HepG2 (cell line): Measurements from ENCODE around the gene JPH3. TPM values are rescaled to one million over a fixed set of nuclear protein-coding genes. Genes with fewer than 3 reads are reported as not detected.
A peak's percentile ranks its signal among the peaks of the same experiment; 100 is the strongest.

Source experiments
- CREB1 ChIP-seq, 2 experiments: fragments of 450-650 bp in 1 of 2; IDR thresholded peaks; 2 replicates each; pipeline ENCODE4 v1.6.1; 2016 to 2017; ENCODE audit warnings: control low read depth in 1 of 2, mild to moderate bottlenecking in 1 of 2, missing compliant biosample characterization in 1 of 2, missing genetic modification characterization in 1 of 2
- GMEB1 ChIP-seq: sonication (generic); formaldehyde crosslinking; IDR thresholded peaks from 2 replicates; pipeline ENCODE4 v1.5.1; 2020; ENCODE audit warnings: missing genetic modification reagents, mild to moderate bottlenecking, borderline replicate concordance
- HIVEP1 ChIP-seq: sonication (generic); formaldehyde crosslinking; IDR thresholded peaks from 2 replicates; pipeline ENCODE4 v1.4.0; 2020; ENCODE audit warnings: mild to moderate bottlenecking, missing genetic modification reagents
- JUN ChIP-seq: sonication (generic); formaldehyde crosslinking; IDR thresholded peaks from 2 replicates; pipeline ENCODE4 v1.4.0; 2020; ENCODE audit warnings: mild to moderate bottlenecking, missing genetic modification reagents
- KLF6 ChIP-seq: IDR thresholded peaks from 2 replicates; pipeline ENCODE4 v1.8.0; 2016; ENCODE audit warnings: missing biosample characterization, missing genetic modification reagents
- MED1 ChIP-seq: sonication (generic); formaldehyde crosslinking; IDR thresholded peaks from 2 replicates; pipeline ENCODE4 v1.4.0; 2020; ENCODE audit warnings: missing genetic modification reagents
- SKI ChIP-seq: fragments of 450-650 bp; IDR thresholded peaks from one replicate; pipeline ENCODE4 v1.6.1; 2018; ENCODE audit warnings: mild to moderate bottlenecking; ENCODE audit not compliant: partially characterized antibody
- TBX2 ChIP-seq: sonication (generic); formaldehyde crosslinking; IDR thresholded peaks from 2 replicates; pipeline ENCODE4 v1.5.0; 2020; ENCODE audit warnings: missing genetic modification reagents, mild to moderate bottlenecking, borderline replicate concordance
- U2AF1 ChIP-seq: fragments of 200-400 bp; formaldehyde crosslinking; optimal IDR thresholded peaks from 2 replicates; pipeline ENCODE3; 2017; ENCODE audit warnings: mild to moderate bottlenecking, low read depth, low read length
- ZFP82 ChIP-seq: sonication (generic); formaldehyde crosslinking; IDR thresholded peaks from 2 replicates; pipeline ENCODE4 v1.5.1; 2020; ENCODE audit warnings: mild to moderate bottlenecking, missing genetic modification reagents, borderline replicate concordance
- ZNF20 ChIP-seq: sonication (generic); formaldehyde crosslinking; IDR thresholded peaks from 2 replicates; pipeline ENCODE4 v1.4.0; 2020; ENCODE audit warnings: mild to moderate bottlenecking, moderate library complexity, missing genetic modification reagents
- ZNF326 ChIP-seq: sonication (generic); formaldehyde crosslinking; IDR thresholded peaks from 2 replicates; pipeline ENCODE4 v1.4.0; 2020; ENCODE audit warnings: missing genetic modification reagents, borderline replicate concordance
- ZUFSP ChIP-seq: sonication (generic); formaldehyde crosslinking; IDR thresholded peaks from 2 replicates; pipeline ENCODE4 v1.9.0; 2021; ENCODE audit warnings: missing genetic modification reagents, mild to moderate bottlenecking, borderline replicate concordance
- polyA plus RNA-seq, 8 experiments: library from polyadenylated mRNA; depleted of rRNA in 3 of 8; stranded (reverse) in 7 of 8; unstranded in 1 of 8; fragments of >200 nt; fragmentation: Illumina TruSeq in 4 of 8; extraction: Trizol in 4 of 8; gene quantifications; 2 replicates each; pipeline versions ENCODE4 v1.2.1 to v1.2.3, GENCODE V29; 2011 to 2016; ENCODE audit warnings: low read depth in 4 of 8, missing spikeins in 1 of 8, mixed read lengths in 1 of 8; ENCODE audit not compliant: insufficient read depth in 1 of 8
- total RNA-seq, 5 experiments: library from RNA; depleted of rRNA; stranded (reverse); fragments of >200 nt; fragmentation: Illumina TruSeq; extraction: Trizol; gene quantifications; 2 replicates each; pipeline ENCODE4 v1.2.3, GENCODE V29; 2016; ENCODE audit warnings: low read depth in 1 of 5
- TF ChIP-seq, protein P1 (sequence below): IDR thresholded peaks from 2 replicates; pipeline ENCODE4 v1.6.1; 2016; ENCODE audit warnings: mild to moderate bottlenecking
- TF ChIP-seq, protein P2 (sequence below): sonication (generic); formaldehyde crosslinking; IDR thresholded peaks from 2 replicates; pipeline ENCODE4 v1.4.0; 2020; ENCODE audit warnings: missing genetic modification reagents
- TF ChIP-seq, protein P3 (sequence below): sonication (generic); formaldehyde crosslinking; IDR thresholded peaks from 2 replicates; pipeline ENCODE4 v1.5.1; 2020; ENCODE audit warnings: mild to moderate bottlenecking, missing genetic modification reagents, borderline replicate concordance

Gene JPH3
- total and polyA plus RNA-seq, 2 of the 13 experiments (the other 11 are each of a cell fraction or from before 2014, with no cell fraction given): not detected

GRCh38 chr16:87706278-87707000 lies 104.1 kb downstream of the JPH3 start (continued):
- TF ChIP-seq GMEB1 (no peak), U2AF1 (no peak), SKI (no peak), ZUFSP (CRISPR knock-in tag) (no peak), MED1 (CRISPR knock-in tag) (no peak), JUN (CRISPR knock-in tag) (0 out of 2 replicates have a peak, but pooled peaks have one; percentile 5), ZNF326 (CRISPR knock-in tag) (no peak), CREB1 (IDR thresholded peaks at IDR 0.05) (no peak), CREB1 (CRISPR knock-in tag; IDR thresholded peaks at IDR 0.05) (no peak), TBX2 (CRISPR knock-in tag) (no peak; the same call in none of the 2 replicates), HIVEP1 (CRISPR knock-in tag) (peak; percentile 24), ZFP82 (CRISPR knock-in tag) (0 out of 2 replicates have a peak, but pooled peaks have one; percentile 39), ZNF20 (CRISPR knock-in tag) (no peak), KLF6 (CRISPR knock-in tag) (no peak)
- TF ChIP-seq, protein P1, sequence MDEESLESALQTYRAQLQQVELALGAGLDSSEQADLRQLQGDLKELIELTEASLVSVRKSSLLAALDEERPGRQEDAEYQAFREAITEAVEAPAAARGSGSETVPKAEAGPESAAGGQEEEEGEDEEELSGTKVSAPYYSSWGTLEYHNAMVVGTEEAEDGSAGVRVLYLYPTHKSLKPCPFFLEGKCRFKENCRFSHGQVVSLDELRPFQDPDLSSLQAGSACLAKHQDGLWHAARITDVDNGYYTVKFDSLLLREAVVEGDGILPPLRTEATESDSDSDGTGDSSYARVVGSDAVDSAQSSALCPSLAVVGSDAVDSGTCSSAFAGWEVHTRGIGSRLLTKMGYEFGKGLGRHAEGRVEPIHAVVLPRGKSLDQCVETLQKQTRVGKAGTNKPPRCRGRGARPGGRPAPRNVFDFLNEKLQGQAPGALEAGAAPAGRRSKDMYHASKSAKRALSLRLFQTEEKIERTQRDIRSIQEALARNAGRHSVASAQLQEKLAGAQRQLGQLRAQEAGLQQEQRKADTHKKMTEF (CRISPR knock-in tag): no peak
- TF ChIP-seq, protein P2, sequence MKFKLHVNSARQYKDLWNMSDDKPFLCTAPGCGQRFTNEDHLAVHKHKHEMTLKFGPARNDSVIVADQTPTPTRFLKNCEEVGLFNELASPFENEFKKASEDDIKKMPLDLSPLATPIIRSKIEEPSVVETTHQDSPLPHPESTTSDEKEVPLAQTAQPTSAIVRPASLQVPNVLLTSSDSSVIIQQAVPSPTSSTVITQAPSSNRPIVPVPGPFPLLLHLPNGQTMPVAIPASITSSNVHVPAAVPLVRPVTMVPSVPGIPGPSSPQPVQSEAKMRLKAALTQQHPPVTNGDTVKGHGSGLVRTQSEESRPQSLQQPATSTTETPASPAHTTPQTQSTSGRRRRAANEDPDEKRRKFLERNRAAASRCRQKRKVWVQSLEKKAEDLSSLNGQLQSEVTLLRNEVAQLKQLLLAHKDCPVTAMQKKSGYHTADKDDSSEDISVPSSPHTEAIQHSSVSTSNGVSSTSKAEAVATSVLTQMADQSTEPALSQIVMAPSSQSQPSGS: no peak
- TF ChIP-seq, protein P3, sequence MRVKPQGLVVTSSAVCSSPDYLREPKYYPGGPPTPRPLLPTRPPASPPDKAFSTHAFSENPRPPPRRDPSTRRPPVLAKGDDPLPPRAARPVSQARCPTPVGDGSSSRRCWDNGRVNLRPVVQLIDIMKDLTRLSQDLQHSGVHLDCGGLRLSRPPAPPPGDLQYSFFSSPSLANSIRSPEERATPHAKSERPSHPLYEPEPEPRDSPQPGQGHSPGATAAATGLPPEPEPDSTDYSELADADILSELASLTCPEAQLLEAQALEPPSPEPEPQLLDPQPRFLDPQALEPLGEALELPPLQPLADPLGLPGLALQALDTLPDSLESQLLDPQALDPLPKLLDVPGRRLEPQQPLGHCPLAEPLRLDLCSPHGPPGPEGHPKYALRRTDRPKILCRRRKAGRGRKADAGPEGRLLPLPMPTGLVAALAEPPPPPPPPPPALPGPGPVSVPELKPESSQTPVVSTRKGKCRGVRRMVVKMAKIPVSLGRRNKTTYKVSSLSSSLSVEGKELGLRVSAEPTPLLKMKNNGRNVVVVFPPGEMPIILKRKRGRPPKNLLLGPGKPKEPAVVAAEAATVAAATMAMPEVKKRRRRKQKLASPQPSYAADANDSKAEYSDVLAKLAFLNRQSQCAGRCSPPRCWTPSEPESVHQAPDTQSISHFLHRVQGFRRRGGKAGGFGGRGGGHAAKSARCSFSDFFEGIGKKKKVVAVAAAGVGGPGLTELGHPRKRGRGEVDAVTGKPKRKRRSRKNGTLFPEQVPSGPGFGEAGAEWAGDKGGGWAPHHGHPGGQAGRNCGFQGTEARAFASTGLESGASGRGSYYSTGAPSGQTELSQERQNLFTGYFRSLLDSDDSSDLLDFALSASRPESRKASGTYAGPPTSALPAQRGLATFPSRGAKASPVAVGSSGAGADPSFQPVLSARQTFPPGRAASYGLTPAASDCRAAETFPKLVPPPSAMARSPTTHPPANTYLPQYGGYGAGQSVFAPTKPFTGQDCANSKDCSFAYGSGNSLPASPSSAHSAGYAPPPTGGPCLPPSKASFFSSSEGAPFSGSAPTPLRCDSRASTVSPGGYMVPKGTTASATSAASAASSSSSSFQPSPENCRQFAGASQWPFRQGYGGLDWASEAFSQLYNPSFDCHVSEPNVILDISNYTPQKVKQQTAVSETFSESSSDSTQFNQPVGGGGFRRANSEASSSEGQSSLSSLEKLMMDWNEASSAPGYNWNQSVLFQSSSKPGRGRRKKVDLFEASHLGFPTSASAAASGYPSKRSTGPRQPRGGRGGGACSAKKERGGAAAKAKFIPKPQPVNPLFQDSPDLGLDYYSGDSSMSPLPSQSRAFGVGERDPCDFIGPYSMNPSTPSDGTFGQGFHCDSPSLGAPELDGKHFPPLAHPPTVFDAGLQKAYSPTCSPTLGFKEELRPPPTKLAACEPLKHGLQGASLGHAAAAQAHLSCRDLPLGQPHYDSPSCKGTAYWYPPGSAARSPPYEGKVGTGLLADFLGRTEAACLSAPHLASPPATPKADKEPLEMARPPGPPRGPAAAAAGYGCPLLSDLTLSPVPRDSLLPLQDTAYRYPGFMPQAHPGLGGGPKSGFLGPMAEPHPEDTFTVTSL (CRISPR knock-in tag): no peak
